RPMI7951 (cell line): ENCODE data around the gene PLCB4. TPM values are rescaled to one million over a fixed set of nuclear protein-coding genes. Genes with fewer than 3 reads are reported as not detected.

Source experiments
- DNase-seq: peaks from one replicate; pipeline ENCODE4 v3.0.0-alpha.2; 2012; ENCODE audit warnings: low read depth
- total RNA-seq: library from RNA; depleted of rRNA; stranded (reverse); fragments of >200 nt; shearing (Covaris generic); gene quantifications from 2 replicates; pipeline ENCODE4 v1.2.3, GENCODE V29; 2014

Gene PLCB4
- total RNA-seq, 1 experiment from 2014 or later: 5.4 TPM

- DNase-seq: no peak
Measured at GRCh38 chr20:9444921-9445320, 376.0 kb downstream of the PLCB4 start.

GRCh38 chr20:9447182-9447581 is 378.3 kb downstream of the PLCB4 start:
- DNase-seq: no peak

GRCh38 chr20:9453201-9453600 is 384.3 kb downstream of the PLCB4 start:
- no peak for DNase-seq

- no peak for DNase-seq
Measured at GRCh38 chr20:9454791-9455190, 385.9 kb downstream of the PLCB4 start.

GRCh38 chr20:9457136-9457535 is 388.2 kb downstream of the PLCB4 start:
- DNase-seq: no peak

GRCh38 chr20:9458138-9458796 is 389.4 kb downstream of the PLCB4 start:
- peak; percentile 50 for DNase-seq

- DNase-seq: peak; percentile 53
Measured at GRCh38 chr20:9460518-9460917, 391.6 kb downstream of the PLCB4 start.

GRCh38 chr20:9467995-9468394 is 399.1 kb downstream of the PLCB4 start:
- no peak for DNase-seq

- no peak for DNase-seq
Measured at GRCh38 chr20:9474835-9475415, 406.0 kb downstream of the PLCB4 start.

GRCh38 chr20:9475456-9475855 is 406.6 kb downstream of the PLCB4 start:
- no peak for DNase-seq

GRCh38 chr20:9476174-9476573 is 407.3 kb downstream of the PLCB4 start:
- DNase-seq: no peak

GRCh38 chr20:9476637-9477036 is 407.8 kb downstream of the PLCB4 start:
- no peak for DNase-seq

- no peak for DNase-seq
Measured at GRCh38 chr20:9478771-9479170, 409.9 kb downstream of the PLCB4 start.

GRCh38 chr20:9480066-9480465 is 411.2 kb downstream of the PLCB4 start:
- no peak for DNase-seq

- no peak for DNase-seq
Measured at GRCh38 chr20:9482180-9482579, 413.3 kb downstream of the PLCB4 start.

- no peak for DNase-seq
Measured at GRCh38 chr20:9483131-9483530, 414.2 kb downstream of the PLCB4 start.

GRCh38 chr20:9485614-9486340 is 416.9 kb downstream of the PLCB4 start:
- peak; percentile 33 for DNase-seq

- no peak for DNase-seq
Measured at GRCh38 chr20:9487231-9487630, 418.3 kb downstream of the PLCB4 start.

GRCh38 chr20:9488063-9488462 is 419.2 kb downstream of the PLCB4 start:
- DNase-seq: peak; percentile 54

- DNase-seq: no peak
Measured at GRCh38 chr20:9490161-9490560, 421.3 kb downstream of the PLCB4 start.

- DNase-seq: no peak
Measured at GRCh38 chr20:9490631-9491030, 421.7 kb downstream of the PLCB4 start.

- DNase-seq: no peak
Measured at GRCh38 chr20:9491324-9491723, 422.4 kb downstream of the PLCB4 start.

- DNase-seq: no peak
Measured at GRCh38 chr20:9492067-9492466, 423.2 kb downstream of the PLCB4 start.
